ENCODE data around the gene ZNF138. TPM values are rescaled to one million over a fixed set of nuclear protein-coding genes. Genes with fewer than 3 reads are reported as not detected.

Gene ZNF138
- total RNA-seq, 1 experiment from 2014 or later: 25.6 TPM

GRCh38 chr7:64802699-64803098 lies 8.5 kb downstream of the ZNF138 start:
- WGBS (ENCODE audit: extremely low coverage, insufficient read length, low lambda C conversion rate): no CpG with 5 or more reads among the region's 2 CpGs
- Histone ChIP-seq H3K27me3 (ENCODE audit: insufficient read depth, low read length) (no peaks in the 10 kb centered on the region), H3K79me1 (ENCODE audit: insufficient read depth, low read depth, low read length, poor library complexity, severe bottlenecking) (peaks cover 7% of the 10 kb centered on the region), H2AK5ac (ENCODE audit: insufficient read length, low read length) (no peak overlapping the region), H4K20me1 (ENCODE audit: control insufficient read depth, insufficient read depth, insufficient read length) (no peaks in the 10 kb centered on the region), H3K4me2 (ENCODE audit: insufficient read depth, insufficient read length, low read length) (no peak overlapping the region), H2BK5ac (ENCODE audit: insufficient read length, low read length) (no peak overlapping the region), H3K56ac (ENCODE audit: insufficient read length, low read depth, low read length) (no peak overlapping the region), H3K23ac (ENCODE audit: insufficient read length, low read depth, low read length) (no peak overlapping the region), H3K4me1 (ENCODE audit: insufficient read depth, low read length) (peaks cover 2% of the 10 kb centered on the region; the same call in 1 of the 2 replicates), H3T11ph (ENCODE audit: low read length) (no peak overlapping the region), H3K23me2 (ENCODE audit: insufficient read length, low read depth, low read length, poor library complexity, severe bottlenecking) (no peaks in the 10 kb centered on the region), H4K5ac (ENCODE audit: insufficient read length, low read depth, low read length) (no peak overlapping the region), H3K4ac (ENCODE audit: low read depth, low read length) (no peak overlapping the region), H2BK120ac (ENCODE audit: low read depth, low read length, poor library complexity, severe bottlenecking) (no peak overlapping the region), H3K79me2 (ENCODE audit: insufficient read depth, low read length) (peaks cover 2% of the 10 kb centered on the region; the same call in 1 of the 2 replicates), H3K18ac (ENCODE audit: insufficient read length, low read depth, low read length) (no peak overlapping the region), H3K9me3 (ENCODE audit: control insufficient read depth, low read depth, low read length) (peaks cover 14% of the 10 kb centered on the region), H3K27ac (ENCODE audit: insufficient read length, low read depth, low read length) (no peak overlapping the region), H2BK20ac (ENCODE audit: low read depth, low read length, poor library complexity, severe bottlenecking) (no peak overlapping the region), H3K9ac (ENCODE audit: extremely low read depth, insufficient read length, low read length) (no peak overlapping the region), H4K91ac (ENCODE audit: insufficient read length, low read depth, low read length) (no peak overlapping the region), H2BK15ac (ENCODE audit: low read depth, low read length) (no peak overlapping the region), H2AFZ (ENCODE audit: low read length) (no peak overlapping the region), H3K14ac (ENCODE audit: insufficient read depth, low read length) (no peak overlapping the region), H4K8ac (replicated peaks; ENCODE audit: insufficient read length, low read depth, low read length) (no peak overlapping the region), H2BK12ac (ENCODE audit: insufficient read length, low read depth, low read length) (no peak overlapping the region)
- DNase-seq: no peak
- Mint-ChIP-seq H3K4me3 (peak overlapping the region; percentile 6 to 10; a peak in 2 of 5 replicates), H3K27me3 (ENCODE audit: low read depth) (no peaks in the 10 kb centered on the region), H3K9me3 (peaks cover 29 to 61% of the 10 kb centered on the region in 2 experiments), H3K36me3 (ENCODE audit: insufficient read depth in 1 of 3, low read depth in 3 of 3) (peaks cover 67 to 81% (median 78%) of the 10 kb centered on the region in 3 experiments), H3K27ac (peak overlapping the region in 2 of 3 experiments; percentile 95 to 96; a peak in 5 of 7 replicates), H3K4me1 (peaks cover 32 to 42% of the 10 kb centered on the region in 2 experiments)
- TF ChIP-seq CTCF (conservative IDR thresholded peaks at IDR 0.05): no peak

Data from H9 (cell line).